ENCODE data around the gene CNN3.

DNA sequence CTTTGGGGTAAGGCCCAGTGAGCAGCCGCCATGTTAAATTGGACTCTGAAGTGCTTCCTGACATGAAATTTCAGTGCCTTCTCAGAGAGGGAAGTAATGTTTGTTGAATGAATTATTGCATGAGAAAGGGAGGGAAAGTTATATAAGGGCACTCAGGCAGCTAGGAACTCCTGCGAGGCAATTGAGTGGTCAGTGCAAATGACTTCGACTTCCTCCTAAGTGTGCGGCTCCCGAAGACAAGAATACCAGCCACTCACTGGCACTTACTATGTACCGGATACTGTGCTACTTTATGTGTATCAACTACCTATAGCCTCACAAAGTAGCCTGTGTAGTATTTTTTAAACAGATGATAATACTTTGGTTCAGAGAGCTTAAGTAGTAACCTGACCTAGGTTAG, 52.5 kb downstream of the CNN3 start:
- TF ChIP-seq, protein P1, sequence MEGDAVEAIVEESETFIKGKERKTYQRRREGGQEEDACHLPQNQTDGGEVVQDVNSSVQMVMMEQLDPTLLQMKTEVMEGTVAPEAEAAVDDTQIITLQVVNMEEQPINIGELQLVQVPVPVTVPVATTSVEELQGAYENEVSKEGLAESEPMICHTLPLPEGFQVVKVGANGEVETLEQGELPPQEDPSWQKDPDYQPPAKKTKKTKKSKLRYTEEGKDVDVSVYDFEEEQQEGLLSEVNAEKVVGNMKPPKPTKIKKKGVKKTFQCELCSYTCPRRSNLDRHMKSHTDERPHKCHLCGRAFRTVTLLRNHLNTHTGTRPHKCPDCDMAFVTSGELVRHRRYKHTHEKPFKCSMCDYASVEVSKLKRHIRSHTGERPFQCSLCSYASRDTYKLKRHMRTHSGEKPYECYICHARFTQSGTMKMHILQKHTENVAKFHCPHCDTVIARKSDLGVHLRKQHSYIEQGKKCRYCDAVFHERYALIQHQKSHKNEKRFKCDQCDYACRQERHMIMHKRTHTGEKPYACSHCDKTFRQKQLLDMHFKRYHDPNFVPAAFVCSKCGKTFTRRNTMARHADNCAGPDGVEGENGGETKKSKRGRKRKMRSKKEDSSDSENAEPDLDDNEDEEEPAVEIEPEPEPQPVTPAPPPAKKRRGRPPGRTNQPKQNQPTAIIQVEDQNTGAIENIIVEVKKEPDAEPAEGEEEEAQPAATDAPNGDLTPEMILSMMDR (IDR thresholded peaks at IDR 0.05): no peak
- TF ChIP-seq POLR2A (IDR thresholded peaks at IDR 0.05): no peak

Measured in body of pancreas (tissue), 4 donors.